ENCODE results near the gene CCDC137.
"Not testable (repeated sequence)": the region's sequence is repeated elsewhere in the genome, so short reads cannot be mapped to it uniquely, and the experiment has no call there.

Gene CCDC137

DNA sequence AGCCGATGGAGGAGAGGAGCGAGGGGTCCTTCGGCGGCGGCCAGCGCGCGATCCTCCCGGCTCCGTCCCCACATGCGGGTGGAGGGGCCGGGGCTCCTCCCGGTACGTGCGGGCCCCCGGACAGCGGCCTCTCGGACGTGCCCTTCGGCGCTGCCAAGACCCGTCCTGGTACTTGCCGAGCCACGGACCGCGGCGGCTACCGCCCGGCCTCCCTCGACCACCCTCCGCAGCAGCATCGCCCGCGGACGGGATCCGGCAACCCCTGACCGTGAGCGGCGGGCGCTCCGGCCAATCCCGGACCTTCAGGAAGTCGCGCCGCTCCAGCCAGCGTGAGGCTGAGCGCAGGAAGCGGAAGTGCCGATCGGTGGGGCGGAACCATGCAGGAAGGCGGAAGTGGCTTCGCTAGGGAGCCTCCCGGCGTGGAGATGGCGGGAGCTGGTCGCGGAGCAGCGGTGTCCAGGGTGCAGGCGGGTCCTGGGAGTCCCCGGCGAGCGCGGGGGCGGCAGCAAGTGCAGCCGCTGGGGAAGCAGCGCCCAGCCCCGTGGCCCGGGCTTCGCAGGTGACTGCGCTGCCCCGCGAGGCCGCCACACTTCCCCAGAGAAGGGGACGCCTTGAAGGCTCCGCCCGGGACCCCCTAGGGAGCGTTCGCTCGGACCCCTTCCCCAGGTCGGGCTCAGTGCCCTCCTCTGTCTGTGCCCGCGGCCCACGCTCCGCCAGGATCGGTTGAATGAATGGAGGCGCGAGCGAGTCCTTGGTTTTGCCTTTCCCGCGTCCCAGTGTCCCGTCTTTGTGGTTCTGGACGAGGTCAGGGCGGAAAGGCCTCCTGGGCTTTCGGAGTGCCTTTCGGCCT lies at the start of gene CCDC137, which contains the start of gene OXLD1:
CCDC137 (plus strand) TSS at position 396 of the 850 bp plus-strand sequence; CDS start at position 426, 30 bp downstream.
OXLD1 (minus strand) TSS at position 264 of the 850 bp plus-strand sequence; CDS start at position 236, 28 bp downstream.
- DNase-seq (ENCODE audit: low spot score), result peak; percentile 92

DNA sequence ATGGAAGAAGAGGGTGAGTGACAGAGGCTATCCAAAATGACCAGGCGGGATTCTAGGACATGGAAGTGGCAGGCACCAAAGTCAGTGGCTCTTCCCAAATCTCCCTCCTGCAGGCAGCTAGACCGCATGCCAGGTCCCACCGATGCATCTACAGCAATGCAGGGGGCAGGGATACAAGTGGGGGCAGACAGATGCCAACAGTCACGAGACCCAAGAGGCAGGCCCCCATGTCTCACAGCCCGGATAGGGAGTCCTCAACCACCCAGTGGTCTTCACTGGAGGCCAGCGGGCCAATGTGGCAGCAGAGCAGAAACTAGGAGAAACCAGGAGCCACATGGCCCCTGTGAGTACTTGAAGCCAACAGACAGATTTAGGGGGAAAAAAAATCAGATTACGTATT lies 49.7 kb upstream of the CCDC137 start:
- no peak for DNase-seq (ENCODE audit: low spot score)

DNA sequence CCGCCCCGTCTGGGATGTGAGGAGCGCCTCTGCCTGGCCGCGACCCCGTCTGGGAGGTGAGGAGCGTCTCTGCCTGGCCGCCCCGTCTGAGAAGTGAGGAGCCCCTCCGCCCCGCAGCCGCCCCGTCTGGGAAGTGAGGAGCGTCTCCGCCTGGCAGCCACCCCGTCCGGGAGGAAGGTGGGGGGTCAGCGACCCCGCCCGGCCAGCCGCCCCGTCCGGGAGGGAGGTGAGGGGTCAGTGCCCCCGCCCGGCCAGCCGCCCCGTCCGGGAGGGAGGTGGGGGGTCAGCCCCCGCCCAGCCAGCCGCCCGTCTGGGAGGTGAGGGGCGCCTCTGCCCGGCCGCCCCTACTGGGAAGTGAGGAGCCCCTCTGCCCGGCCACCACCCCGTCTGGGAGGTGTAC lies 48.2 kb upstream of the CCDC137 start:
- not testable (repeated sequence) for DNase-seq (ENCODE audit: low spot score)

DNA sequence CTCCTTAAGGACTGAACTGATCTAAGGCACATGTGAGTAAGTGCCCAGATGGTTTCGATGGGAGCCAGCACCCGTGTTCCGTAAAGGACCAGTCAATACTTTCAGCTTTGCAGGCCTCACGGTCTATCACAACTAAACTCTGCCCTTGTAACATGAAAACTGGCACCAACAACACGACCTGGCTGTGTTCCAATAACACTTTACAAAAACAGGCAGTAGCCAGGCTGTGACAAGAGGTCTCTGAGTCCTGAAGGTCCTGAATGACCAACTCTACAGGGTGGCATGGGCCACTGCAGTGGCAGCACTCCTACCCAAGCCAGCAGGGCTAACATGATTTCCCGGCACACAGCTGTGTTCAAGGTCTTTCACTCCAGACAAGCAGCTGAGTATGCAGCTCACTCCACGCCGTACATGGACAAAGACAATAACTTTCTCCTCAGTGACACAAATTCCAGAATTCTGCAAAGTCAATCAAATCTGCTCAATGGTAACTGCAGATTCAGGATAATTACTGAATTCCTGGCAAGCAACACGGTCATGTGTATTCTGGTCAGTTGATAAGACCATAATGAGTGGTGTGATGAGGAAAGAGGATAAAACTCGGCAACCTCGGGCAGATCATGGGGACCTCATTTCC lies 44.9 kb upstream of the CCDC137 start:
- DNase-seq (ENCODE audit: low spot score), result peak; percentile 20

DNA sequence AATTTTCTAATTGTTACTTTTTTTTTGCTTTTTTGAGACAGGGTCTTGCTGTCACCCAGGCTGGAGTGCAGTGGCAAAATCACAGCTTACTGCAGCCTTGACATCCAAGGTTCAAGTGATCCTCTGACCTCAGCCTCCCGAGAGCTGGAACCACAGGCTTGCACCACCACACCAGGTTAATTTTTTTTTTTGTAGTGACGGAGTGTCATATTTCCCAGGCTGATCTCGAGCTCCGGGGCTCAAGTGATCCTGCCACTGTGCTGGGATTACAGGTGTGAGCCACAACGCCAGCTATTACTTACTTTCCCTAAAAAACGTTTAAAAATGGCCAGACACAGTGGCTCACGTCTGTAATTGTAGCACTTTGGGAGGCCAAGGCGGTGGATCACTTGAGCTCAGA lies 36.3 kb upstream of the CCDC137 start:
- no peak for DNase-seq (ENCODE audit: low spot score)

DNA sequence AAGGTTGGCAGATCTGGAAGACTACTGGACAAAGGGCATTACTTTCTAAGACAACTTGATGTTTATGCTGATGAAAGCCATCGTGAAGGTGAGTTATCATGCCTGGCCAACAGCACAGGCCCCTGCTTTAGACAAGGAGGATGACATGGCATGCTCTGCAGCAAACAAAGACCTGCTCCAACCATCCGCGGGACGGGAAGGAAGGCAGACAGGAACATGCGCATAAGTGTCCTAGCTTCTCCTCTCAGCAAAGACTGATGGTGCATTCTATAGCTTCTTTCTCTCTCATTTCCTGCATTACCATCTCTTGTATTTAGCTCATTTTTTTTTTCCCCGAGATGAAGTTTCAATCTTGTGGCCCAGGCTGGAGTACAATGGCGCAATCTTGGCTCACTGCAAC lies 35.1 kb upstream of the CCDC137 start:
- no peak for DNase-seq (ENCODE audit: low spot score)

DNA sequence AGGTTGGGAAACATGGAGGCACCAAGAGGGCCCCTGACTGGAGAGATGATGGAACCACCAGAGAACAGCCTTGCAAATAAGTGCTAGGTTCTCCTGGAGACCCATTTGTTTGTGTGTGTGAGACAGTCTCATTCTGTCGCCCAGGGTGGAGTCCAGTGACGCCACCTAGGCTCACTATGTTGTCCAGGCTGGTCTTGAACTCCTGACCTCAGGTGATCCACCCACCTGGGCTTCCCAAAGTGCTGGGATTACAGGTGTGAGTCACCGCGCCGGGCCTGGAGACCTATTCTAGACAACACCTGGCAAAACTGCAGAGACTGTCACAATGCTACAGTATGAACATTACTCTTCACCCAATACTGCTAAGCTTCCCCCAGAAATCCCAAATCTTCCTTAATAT lies 31.1 kb upstream of the CCDC137 start:
- no peak for DNase-seq (ENCODE audit: low spot score)

DNA sequence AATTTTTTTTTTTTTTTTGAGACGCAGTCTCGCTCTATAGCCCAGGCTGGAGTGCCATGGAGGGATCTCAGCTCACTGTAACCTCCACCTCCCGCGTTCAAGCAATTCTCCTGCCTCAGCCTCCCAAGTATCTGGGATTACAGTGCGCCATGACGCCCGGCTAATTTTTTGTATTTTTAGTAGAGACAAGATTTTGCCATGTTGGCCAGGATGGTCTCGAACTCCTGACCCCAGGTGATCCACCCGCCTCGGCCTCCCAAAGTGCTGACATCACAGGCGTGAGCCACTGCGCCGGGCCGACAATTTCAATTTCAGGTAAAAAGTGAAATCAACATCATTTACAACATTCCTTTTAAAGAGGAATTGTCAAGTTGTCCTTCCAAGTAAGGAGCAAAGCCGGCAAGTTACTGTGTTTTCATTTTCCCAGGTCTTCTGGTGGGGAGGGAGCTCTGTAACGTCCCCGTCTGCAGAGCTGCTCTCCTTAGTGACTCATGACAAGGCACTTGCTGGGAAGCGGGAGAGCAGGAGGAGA lies 30.5 kb upstream of the CCDC137 start:
- no peak for DNase-seq (ENCODE audit: low spot score)

DNA sequence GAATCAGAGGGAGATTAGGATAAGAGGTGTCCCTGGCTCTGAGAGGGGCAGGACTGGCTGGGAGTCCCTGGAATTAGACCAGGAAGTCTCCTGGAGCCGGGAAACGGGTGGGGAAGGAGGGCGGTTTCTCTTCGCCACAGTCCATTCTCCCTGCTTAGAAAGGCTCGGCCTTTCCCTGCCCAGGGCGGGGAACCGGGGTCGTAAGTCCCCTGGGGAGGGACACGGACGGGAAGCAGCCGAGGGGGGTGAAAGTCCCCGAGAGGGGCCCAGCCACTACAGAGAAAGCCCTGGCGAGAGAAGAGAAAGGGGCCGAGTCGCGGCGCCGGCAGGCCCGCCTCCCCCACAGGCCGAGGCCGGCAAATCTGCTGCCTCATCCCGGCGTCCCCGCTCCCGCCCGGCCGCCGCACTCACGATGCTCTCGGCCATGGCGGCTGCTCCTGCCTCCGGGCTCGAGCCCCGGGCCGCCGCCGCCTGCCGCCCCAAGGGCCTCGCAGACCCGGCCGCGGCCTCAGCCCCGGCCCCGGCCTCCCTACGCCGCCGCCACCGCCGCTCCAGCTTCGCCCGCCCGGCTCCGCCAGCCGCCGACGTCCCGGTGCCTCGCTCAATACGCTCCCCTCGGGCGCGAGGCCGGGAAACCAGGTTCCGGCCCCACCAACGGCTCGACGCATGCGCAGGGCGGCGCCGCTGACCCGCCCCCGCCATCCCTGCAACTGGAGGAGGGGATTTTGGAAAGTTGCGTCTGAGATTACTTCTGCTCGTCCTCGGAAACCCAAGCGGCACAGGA lies 29.8 kb upstream of the CCDC137 start, which contains the start of the genes NPLOC4 and TSPAN10:
NPLOC4 (minus strand) TSS at position 608 of the 784 bp plus-strand sequence; CDS start at position 426, 182 bp downstream.
TSPAN10 (plus strand) TSS at position 692 of the 784 bp plus-strand sequence. CDS start 5,217 bp downstream, outside the sequence.
- DNase-seq (ENCODE audit: low spot score), result peak; percentile 76

GRCh38 chr17:81638683-81639082 lies 27.9 kb upstream of the CCDC137 start:
- no peak for DNase-seq (ENCODE audit: low spot score)

DNA sequence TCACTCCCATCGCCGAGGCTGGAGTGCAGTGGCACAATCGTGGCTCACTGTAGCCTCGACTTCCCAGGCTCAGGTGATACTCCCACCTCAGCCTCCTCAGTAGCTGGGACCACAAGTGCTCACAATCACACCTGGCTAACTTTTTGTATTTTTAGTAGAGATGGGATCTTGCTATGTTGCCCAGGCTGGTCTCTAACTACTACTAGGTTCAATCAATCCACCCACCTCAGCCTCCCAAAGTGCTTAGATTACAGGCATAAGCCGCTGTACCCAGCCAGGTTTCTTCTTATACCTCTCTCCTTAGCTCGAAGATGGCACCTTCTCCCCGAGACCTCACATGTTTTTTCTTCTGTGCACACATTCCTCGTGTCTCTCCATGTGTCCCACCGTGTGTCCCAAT lies 26.5 kb upstream of the CCDC137 start:
- no peak for DNase-seq (ENCODE audit: low spot score)

DNA sequence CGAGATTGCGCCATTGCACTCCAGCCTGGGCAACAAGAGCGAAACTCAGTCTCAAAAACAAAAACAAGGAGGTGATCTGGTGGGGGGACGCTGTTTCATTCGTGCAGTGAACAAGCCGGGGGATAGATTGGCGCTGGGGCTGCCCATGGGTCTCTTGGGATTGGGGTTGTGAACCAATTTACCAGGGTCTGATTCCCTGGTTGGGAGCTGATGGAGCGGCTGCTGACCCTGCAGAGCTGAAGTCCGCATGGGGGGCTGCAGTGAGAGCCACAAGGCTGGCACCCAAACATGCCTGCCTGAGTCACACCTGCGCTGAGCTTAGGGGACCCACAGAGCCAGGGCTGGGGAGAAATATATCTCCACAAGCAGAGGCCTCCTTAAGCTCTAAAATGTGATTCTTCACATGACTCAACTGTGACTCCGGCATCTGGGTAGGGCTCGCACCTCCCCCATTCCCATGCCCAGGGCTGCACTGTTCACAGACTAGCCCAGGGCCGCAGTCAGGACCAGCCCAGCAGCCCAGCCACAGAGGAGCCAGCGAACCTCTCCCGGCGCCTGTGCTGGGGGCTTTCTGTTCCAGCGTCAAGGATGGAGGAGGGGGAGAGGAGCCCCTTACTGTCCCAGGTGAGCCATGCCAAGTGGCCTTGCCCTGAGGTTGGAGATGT lies 24.6 kb upstream of the CCDC137 start:
- no peak for DNase-seq (ENCODE audit: low spot score)

GRCh38 chr17:81644496-81644895 lies 22.0 kb upstream of the CCDC137 start:
- DNase-seq (ENCODE audit: low spot score), result no peak

- no peak for DNase-seq (ENCODE audit: low spot score)
These were observed 21.3 kb upstream of the CCDC137 start for GRCh38 chr17:81644976-81645952.

- no peak for DNase-seq (ENCODE audit: low spot score)
These were observed 19.5 kb upstream of the CCDC137 start for GRCh38 chr17:81646869-81647600.

DNA sequence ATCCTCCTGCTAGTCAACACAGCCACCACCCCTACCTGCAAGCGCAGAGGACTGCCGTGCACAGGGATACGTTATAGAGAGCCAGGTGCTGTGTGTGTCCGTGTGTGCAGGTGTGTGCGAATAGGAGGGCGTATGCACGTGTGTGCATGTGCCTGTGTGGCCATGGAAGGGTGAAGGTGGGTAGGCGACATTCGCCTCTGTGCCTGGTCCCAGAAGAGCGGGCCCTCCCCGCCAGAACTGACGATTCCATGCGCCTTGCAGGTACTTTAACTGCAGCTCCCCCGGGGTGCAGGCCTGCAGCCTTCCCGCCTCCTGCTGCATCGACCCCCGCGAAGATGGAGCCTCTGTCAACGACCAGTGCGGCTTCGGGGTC lies 18.9 kb upstream of the CCDC137 start:
- DNase-seq (ENCODE audit: low spot score), result no peak

- DNase-seq (ENCODE audit: low spot score), result no peak
These were observed 18.4 kb upstream of the CCDC137 start for GRCh38 chr17:81648013-81648706.

DNA sequence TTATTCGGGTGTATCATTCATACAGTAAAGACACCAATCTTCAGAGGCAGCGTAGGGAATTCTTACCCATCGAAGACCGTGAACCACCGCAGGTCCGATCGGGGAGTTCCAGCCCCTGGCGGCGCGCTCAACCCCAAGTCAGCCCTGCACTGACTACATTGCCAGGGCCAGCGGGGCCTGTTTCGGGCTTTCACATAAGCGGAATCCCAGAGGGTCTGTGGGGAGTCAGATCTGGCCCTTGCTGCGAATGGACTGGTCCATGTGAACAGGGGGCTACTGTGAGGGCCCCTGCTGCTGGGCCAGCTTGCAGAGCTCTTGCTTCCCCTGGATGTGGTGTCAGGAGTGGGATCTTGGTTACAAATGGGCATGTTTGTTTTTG lies 17.8 kb upstream of the CCDC137 start:
- no peak for DNase-seq (ENCODE audit: low spot score)

GRCh38 chr17:81650951-81651350 lies 15.6 kb upstream of the CCDC137 start:
- no peak for DNase-seq (ENCODE audit: low spot score)
